NCI-H524 treated with DMSO at 0.1 percent for 48 hours (cell line): ENCODE measurements around the gene TMEM59L.
"Not testable (repeated sequence)": the region's sequence is repeated elsewhere in the genome, so short reads cannot be mapped to it uniquely, and the experiment has no call there.

ENCODE experiments used
- DNase-seq: peaks from one replicate; lab custom pipeline; 2025; lab: John Stamatoyannopoulos, UW

TMEM59L gene

DNA sequence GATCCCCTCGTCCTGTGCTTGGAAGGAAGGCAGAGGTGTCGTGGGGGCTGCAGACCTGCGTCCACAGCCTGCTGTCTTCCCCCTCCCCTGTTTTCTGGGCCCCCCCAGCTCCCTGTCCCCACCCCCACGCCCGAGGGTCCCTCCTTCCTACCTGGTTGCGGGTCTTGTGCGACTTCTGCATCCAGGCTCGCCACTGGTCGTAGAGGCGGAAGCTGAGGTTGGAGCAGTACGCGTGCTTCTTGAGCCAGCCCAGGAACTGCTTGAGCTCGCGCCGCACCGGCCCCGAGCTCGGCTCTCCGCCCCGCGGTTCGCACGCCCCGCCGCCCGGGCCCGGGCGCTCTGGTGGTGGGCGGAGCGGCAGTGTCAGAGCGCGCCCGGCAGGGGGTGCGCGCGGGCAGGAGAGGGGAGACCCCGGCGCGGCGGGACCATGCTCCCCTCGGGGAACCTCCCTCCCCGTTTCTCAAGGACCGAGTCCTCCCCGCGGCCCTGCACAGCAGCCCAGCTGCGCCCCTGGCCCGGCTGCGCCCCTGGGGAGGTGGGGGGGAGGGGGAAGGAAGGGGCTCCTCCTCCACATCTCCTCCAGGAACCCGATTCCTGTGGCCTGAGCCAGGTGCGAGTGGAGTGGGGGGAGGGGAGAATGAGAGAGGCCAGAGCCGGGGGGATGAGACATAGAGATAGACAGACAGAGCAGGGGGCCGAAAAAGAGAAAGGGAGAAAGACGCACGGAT, 18.4 kb upstream of the TMEM59L start:
- no peak for DNase-seq

DNA sequence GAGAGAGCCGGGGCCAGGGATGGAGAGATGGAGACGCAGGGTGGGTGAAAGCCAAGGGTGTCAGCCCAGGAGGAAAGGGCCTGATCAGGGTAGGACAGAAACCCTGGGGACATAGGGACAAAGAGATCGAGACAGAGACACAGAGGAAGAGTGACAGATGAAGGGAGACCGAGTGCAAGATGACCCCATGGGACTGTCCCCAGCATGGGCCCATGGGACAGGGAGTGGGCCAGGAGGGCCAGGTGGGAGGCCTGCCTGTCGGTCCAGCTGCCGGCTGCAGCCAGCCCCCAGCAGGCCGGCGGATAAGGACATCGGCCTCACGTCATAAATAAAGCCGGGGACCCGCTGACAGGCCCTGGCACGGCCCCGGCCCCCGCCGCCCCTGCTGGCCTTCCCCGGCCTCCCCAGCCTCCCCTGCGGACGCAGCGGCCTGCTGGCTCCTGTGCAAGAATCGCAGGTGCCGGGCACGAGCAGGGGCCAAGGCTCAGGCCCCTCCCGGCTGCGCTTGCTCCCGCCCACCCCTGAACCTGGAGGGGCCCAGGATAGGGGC, 17.8 kb upstream of the TMEM59L start:
- DNase-seq, result no peak

DNA sequence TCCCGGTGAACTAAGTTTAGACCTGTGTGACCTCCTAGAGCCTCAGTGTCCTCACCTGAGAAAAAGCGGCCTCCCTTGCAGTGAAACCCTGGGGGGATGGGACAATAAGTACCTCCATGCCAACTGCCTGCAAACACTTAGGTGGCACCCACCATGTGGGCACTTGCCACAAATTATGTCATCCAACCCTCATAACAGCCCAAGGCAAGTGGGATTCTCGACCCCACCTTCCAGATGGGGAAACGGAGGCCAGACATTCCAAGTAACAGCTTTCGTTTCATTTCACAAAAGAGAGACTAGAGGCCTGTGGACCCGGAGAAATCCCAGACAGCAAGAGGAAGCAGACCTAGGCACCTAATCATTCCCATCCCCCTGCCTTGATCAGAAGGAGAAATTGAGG, 17.2 kb upstream of the TMEM59L start:
- DNase-seq, result no peak

DNA sequence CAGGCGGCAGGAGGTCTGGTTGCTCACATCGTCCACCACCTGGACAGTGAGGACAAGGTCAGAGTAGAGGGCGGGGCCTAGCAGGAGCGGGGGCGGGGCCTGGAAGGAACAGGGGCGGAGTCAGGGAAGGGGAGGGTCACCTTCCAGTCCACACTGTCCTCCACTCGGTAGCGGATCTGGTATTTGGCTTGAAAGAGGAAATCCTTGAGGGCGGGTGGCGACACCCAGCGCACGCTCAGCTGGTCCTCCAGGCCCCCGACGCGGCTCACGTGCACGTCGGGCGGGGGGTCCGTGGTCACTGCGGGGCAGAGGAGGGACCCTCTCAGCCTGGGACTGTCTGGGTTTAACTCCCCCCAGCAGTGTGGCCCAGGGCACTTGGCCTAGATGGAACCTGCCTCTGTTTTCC, 15.9 kb upstream of the TMEM59L start:
- no peak for DNase-seq

DNA sequence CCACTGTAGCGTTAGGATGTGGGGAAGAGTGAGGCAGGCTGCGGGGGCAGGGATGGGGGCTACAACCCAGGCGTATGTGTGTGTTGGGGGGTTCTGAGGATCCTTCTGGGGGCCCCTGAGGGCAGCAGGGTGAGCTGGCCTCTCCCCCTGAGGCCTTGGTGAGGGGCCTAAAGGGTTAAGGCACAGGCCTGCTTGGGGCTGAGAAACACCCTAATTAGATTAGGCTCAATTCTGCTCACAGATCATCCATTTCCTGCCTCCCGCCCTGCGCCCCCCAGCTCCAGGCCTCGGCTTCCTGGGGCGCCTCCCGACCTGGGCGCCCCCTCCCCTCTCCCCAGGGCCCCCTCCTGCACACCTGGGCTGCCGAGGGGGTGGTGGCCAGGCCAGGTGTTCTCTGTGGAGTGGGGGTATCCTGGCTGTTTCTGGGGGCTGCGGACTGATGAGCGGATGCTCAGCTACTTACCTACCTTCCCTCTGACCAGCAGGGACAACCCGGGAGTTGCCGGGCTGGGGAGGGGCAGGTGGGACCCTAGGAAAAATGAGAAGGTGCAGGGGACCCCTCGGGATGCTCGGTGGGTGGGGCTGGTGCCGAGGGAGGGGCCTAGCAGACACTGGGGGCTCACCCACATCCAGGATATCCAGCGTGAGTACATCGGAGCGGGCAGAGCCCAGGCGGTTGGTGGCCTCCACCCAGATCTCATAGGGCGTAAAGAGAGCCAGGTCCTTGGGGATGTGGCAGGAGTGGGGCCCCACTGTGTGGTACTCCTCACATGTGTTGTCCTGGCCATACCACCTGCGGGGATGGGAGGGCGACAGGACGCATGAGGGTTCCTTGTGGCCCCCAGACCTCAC, 14.6 kb upstream of the TMEM59L start:
- no peak for DNase-seq

DNA sequence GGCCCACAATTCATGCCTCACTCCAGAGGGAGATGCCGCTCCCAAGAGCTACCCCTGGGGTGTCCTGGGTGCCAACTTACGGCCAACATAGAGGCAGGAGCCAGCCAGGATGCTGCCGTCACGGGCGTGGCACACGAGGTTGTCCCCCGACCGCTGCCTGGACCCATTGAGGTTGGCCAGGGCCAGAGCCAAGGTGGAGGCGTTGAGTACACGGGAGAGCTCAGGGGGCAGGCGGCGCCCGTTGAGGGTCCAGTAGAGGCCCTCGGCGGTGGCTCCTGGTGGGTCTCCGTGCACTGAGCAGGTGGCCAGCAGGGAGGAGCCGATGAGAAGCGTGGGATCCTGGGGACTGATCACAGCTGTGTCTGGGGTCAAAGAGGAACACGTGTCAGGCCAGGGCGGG, 13.2 kb upstream of the TMEM59L start:
- no peak for DNase-seq

DNA sequence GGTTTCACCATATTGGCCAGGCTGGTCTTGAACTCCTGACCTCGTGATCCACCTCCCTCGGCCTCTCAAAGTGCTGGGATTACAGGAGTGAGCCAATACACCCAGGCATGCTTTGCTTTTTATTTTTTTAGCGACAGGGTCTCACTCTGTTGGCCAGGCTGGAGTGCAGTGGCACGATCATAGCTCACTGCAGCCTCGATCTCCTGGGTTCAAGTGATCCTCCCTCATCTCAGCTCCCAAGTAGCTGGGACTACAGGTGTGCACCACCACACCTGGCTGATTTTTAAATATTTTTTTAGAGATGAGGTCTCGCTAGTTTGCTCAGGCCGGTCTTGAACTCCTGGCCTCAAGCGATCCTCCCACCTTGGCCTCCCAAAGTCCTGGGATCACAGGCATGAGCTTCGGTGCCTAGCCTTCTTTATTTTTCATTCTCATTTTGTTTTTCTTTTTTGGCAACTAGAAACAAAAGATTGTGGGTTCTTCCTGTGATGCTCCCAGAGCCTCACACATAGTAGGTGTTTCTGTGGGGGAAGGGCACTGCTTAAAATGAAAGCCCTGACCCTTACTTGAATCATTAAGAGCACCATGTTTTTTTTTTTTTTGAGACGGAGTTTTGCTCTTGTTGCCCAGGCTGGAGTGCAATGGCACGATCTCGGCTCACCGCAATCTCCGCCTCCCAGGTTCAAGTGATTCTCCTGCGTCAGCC, 11.8 kb upstream of the TMEM59L start:
- DNase-seq, result not testable (repeated sequence)

DNA sequence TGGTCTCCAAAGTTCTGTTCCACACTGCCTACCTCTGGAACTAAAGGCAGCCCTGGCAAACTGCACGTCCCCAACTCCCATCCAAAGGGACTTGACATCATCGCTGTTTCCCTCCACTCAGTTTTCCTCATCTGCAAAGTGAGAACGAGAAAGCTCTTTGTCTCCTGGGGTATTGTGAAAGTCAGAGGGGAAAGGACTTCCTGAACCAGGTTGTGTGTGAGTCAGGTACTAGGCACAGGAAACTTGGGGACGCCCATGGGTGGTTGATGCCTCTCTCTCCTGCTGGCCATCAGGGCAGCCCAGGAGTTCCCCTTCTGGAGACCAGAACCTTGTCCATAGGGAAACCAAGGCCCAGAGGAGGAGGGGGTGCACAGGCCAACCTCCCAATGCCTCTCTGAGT, 10.8 kb upstream of the TMEM59L start:
- DNase-seq, result no peak

DNA sequence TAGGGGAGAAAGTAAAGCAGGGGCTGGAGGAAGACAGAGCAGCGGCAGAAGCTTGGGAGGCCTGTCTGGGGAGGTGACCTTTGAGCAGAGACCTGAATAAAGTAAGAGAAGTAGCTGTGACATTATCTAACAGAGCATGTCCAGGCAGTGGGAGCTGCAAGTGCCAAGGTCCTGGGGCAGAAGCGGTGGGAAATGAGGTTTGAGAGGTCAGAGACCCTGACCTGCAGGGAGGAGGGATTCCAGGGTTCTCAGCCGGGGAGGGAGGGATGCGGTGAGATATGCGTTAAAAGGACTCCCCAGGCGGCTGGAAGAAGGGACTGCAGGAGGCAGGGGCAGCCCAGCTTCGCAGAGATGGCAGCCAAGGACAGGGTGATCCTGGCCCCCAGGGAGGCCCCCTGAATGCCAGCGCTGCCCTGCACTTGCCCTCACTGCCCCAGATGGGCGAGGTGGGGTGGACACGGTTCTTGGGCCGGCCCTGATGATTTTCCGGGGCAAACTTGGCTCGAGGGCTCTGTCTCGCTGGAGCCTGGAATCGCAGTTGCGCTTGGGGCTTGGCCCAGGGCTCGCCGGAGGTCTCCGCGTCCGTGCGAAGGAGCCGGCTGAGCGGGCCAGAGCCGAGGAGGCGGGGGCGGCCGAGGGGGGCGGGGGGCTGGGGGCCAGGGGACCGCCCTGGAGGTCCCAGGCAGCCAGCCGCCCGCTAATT, 9.3 kb upstream of the TMEM59L start:
- no peak for DNase-seq

DNA sequence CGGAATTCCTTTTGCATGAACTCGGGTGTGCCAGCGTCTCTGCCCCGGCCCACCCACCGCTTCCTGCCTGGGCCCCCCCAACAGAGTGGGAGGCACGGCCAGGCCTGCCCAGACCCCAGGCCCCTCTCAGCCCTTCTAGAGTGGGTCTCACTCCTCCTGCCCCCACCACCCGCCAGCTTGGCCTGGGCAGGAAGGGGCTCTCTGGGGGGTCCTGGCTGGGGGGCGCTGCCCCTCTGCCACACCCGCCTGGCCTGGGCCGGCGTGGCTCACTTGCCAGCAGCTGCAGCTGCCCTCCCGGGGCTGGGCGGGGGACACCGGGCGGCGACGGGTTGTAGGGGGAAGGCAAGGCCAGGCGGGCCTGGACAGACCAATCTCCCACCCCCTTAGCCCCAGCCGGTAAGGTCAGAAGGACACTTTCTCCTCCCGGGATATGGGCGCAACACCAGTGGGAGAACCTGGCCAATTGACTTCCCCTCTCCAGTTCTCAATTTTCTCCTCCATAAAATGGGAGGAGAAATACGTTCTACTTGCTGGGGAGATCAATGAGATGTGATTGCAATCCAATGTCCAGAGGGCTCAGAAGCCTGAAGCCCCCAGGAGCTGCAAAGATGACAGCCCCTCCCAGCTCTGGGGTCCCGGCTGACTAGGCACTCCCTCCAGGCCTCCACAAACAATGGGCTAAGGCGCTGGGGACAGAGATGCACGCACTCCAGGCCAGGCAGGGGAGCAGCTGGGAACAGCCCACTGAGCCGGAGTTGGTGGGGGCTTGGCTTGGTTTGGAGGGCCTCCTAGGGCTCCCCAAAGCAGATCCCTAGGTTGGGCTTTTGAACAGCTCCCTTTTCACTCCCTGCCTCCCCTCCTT, 8.5 kb upstream of the TMEM59L start:
- DNase-seq, result no peak

DNA sequence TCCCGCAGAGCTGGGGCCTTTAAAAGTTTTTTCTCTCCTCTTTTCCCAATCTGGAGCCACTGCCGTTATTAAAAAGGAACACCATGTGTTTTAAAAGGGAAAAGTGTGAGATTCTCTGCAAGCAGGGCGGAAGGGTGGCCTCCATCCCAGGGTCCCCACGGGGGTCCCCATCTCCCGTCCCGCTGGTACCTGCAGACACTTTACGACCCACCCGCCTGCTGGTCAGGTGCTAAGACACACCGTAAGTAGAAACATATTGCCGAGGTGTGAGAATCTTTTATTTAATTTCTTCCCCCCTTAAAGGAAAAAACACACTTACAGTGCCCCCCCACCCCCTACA, 7.9 kb upstream of the TMEM59L start:
- no peak for DNase-seq

DNA sequence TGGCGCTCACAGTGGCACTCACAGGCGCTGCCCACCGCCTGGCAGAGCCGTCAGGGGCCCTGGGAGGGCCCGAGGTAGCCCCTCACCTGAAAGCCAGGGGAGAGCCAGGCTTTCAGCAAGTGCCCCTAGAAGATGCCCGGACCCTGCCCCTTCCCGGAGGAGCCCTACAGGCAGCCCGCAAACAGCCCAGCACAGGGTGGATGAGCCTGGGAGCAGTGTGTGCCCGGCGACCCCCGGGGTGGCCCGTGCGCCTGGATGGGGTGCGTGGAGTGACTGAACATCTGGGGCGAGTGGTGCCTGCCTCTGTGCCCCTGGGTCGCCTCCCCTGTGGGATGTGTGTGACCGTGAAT, 7.5 kb upstream of the TMEM59L start:
- DNase-seq, result no peak

DNA sequence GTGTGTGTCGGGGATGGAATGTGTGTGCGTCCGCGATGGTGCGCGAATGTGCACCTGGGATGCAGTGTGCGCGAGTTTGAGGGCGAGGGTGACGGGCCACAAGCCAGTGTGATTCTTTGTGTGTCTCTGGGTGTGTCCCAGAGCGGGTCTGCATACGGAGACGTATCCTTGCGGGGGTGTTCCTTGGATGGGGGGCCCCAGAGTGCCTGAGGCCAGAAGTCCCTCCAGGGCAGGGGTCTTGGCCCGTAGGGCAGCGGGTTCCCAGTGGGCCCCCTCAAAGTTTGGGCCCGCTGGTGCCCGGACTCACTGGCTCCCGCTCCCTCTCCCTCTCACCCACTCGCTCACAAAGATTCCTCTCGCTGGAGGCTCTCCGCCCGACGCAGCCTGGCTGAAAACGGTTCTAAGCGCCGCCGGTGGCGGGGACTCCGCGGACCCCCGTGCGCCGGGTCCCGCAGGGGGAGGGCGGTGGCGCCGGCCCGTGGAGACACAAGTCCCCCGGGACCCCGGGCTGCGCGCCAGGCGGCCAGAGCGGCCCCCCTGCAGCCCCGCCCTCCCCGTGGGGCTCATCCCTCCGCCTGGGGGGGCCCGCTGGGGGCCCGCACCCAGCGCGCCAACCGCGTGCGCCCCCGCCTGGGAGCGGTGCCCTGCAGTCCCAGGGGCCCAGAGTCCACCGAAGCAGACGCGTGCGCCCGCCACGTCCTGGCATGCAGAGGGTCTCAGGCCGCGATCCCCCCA, 7.0 kb upstream of the TMEM59L start:
- DNase-seq, result no peak

DNA sequence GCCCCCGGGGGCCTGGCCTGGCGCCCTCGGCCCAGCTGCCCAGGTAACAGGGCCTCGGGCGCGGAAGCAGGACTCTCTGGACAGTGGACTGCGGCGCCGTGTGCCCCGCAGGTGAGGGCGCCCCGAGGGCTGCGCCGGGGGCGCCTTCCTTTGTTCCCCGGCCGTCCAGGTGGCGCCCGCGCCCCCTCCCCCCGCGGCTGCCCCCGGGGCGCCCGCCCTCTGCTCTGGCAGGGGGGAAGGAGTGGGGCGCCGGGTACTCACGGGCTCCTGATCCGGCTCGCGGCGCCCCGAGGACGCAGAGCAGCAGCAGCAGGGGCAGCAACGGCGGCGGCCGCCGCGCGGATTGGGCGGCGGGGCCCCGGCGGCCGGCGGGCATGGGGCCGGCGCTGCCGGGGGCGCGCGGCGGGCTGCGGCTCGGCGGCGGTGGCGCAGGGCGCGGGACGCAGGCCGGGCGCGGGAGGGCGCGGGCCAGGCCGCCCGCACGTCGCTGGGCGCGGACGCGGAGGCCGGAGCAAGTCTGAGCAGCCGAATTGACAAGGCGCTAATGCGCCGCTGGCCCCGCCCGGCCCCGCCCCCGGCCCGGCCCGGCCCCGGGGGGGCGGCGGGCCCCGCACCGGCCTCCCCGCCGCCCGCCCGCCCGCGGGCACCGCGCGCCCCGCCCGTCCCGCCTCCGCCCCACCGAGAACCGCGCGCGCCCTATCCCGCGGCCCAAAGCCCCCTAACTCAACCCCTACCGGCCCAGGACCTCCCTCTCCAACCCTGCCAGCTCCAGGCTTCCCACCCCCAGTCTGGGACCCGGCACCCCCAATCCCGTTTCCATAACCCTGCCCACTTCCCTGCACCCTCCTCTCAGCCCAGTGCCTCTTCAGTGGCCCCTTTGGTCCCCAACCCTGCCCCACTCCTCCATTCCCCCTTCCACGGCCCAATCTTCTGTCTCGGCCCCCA, 6.1 kb upstream of the TMEM59L start, which contains the start of gene CRLF1:
Gene CRLF1 (minus strand): TSS at position 519 of the 945 bp plus-strand sequence. CDS start 143 bp downstream, at position 376.
- DNase-seq, result no peak

DNA sequence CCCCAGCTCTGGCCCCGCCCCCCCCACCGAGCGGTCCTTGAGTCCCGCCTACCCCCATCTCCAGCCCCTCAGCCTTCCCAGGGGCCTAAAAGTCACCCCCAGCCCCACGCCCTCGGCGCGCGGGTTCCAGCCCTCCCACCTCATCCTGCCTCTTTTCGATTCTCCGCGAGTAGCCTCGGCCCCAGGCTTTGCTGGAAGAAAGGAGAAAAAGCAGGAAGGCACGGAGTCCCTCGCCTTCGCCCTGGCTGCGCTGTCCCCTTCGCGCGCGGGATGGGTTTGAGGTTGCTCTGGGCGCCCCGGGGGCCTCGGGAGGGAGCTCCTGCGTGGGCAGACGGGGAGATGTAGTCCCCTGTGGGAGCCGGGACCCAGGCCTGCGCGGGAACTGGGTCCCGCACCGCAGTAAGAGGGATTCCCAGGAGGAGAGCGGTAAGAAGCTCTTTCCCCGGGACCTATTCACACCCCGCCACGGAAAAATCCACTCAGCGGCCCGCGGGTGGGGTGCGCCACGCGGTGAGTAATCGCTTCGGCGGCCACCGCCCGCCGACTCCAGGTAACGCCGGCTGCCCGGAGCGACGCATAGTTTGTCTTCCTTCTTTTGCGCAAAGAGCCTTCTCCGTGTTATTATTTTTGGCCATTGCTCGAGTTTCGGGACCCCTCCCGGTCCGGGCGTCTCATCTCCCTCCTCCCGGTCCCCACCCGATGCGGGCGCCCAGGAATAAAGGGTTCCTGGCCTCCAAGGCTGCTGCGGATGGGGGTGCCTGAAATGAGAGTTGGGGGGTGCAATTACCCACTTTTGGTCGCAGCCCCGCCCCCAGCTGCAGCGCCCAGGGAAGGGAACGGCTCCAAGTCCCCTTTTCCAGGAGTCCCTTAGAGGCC, 5.2 kb upstream of the TMEM59L start:
- no peak for DNase-seq

DNA sequence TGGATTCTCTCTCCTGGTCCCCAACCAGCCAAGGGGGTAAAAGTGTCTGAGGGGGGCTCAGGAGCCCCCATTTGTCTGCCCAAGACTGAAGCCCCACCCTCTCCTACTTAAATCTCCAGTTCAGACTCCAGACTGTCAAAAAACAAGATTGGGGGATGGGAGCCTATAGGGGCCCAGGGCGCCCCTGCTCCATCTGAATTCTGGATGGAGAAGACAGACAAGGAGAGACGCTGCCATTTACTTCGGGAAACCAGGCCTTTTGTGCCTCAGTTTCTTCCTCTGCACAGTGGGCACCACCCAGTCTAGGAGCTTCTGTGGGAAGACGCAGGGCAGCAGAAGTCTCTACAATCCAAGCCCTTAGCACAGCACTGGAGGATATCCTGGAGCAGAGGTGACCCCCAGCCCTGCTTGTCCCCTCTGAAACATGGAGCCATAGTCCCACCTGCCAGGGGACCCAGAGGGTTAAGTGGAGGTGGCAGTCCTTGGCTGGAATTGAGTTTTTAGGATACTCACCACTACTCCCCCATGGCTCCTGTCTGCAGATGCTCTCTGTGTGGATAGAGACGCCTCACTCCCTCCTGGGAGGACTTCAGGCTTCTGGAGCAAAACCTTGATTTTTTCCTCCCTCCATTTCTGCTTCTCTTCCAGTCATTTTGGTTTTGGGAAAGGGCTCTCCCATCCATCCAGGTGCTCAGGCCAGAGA, 4.4 kb upstream of the TMEM59L start:
- DNase-seq, result no peak
